ENCODE results near the gene COL4A3.

Gene COL4A3

DNA sequence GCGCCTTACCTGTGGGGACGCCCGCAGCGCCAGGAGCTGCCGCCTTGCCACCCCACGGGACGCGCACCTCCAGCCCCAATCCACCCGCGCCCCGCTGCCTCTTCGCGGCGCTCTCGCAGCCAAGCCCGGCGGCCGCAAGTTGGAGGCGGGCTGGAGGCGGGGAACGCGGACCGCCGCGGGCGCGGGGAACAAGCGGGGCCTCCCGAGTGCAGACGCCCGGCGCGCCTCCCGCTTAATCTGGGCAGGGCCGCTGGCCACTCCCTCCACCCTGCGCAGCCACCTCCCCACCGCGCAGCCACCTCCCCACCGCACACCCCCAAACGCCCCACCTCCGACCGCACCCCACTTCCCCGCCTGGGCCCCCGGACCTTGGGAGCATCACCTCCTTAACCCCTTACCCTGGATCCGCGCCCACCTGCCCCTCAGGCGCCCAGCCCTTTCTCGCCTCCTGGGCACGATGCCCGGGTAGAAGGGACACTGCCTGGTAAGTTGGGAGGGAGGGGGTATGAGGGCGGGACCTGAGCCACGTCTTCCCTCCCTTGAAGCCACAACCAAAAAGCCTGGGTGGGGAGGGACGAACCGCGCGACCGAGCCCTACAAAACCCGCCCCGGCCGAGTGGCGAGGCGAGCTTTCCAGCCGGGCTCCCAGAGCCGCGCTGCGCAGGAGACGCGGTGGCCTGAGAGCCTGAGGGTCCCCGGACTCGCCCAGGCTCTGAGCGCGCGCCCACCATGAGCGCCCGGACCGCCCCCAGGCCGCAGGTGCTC lies at the start of gene COL4A3, which contains the start of gene COL4A4:
Gene COL4A3 (plus strand): TSS at position 627 of the 765 bp plus-strand sequence. CDS start 103 bp downstream, at position 730.
Gene COL4A4 (minus strand): TSS at position 208 of the 765 bp plus-strand sequence. CDS start 16,722 bp downstream, outside the sequence.
- TF ChIP-seq, protein P1, sequence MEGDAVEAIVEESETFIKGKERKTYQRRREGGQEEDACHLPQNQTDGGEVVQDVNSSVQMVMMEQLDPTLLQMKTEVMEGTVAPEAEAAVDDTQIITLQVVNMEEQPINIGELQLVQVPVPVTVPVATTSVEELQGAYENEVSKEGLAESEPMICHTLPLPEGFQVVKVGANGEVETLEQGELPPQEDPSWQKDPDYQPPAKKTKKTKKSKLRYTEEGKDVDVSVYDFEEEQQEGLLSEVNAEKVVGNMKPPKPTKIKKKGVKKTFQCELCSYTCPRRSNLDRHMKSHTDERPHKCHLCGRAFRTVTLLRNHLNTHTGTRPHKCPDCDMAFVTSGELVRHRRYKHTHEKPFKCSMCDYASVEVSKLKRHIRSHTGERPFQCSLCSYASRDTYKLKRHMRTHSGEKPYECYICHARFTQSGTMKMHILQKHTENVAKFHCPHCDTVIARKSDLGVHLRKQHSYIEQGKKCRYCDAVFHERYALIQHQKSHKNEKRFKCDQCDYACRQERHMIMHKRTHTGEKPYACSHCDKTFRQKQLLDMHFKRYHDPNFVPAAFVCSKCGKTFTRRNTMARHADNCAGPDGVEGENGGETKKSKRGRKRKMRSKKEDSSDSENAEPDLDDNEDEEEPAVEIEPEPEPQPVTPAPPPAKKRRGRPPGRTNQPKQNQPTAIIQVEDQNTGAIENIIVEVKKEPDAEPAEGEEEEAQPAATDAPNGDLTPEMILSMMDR (conservative IDR thresholded peaks at IDR 0.05; ENCODE audit: low read length): no peak
- no peak for DNase-seq (ENCODE audit: low read depth)
- H3K4me3 ChIP-seq (ENCODE audit: low read length): peak within 1 kb of the TSS; percentile 29

DNA sequence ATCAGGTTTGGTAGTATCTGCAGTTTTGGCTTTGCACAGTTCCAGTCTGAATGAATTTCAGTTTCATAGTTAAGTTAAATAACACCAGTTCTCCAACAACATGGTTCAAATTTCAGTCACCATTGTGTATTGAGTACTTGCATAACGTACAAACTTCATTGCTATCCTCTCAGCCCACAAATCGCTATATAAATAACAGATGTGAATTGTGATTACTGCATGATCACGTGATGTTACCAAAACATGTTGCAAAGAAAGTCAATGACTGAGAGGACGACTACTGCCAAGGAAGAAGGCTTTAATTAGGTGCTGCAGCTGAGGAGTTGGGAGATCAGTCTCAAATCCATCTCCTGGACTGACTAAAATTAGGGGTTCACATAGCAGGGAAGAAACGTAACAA lies 48.7 kb upstream of the COL4A3 start:
- no peak overlapping the region for H3K4me3 ChIP-seq (ENCODE audit: low read length)
- TF ChIP-seq, protein P1 (conservative IDR thresholded peaks at IDR 0.05; ENCODE audit: low read length): no peak
- peak; percentile 74 for DNase-seq (ENCODE audit: low read depth)

DNA sequence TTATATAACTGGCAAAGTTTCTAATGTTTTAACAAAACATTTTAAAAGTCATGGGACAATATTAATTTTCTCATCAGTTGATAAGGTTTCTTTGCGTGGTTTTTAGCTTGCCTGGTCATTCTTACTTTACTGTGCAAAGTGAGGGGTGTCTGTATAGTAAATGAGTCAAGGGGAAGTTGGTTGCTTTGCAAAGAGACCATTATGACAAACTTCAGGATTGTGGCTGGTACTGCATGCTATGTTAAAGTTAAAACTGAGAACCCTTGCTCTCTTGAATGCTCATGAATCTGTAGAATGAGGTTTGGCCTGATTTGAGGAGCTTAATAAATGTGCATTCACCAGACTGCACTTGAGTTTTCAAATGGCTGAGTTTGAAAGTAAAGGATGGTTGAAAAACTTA lies 47.4 kb upstream of the COL4A3 start:
- no peak overlapping the region for H3K4me3 ChIP-seq (ENCODE audit: low read length)
- no peak for DNase-seq (ENCODE audit: low read depth)
- TF ChIP-seq, protein P1 (conservative IDR thresholded peaks at IDR 0.05; ENCODE audit: low read length): no peak

DNA sequence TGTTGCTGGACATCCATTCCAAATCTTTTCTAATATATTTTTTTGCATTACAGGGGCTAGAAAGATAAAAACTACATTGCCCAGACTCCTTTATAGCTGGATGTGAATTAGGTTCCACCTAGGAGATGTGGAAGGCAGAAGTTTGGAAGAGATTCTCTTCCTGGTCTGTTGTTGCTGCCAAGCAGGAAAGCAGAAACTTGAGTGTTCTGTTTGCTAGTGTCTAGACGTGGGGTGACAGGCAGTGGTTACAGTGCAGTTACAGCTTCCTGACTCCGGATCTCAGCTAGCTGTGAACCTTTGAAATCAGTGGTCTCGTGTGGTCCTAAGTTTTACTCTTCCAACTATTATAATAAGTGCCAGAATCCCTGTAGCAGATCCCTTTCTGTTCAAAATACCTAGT lies 46.6 kb upstream of the COL4A3 start:
- no peak overlapping the region for H3K4me3 ChIP-seq (ENCODE audit: low read length)
- no peak for DNase-seq (ENCODE audit: low read depth)
- TF ChIP-seq, protein P1 (conservative IDR thresholded peaks at IDR 0.05; ENCODE audit: low read length): no peak

DNA sequence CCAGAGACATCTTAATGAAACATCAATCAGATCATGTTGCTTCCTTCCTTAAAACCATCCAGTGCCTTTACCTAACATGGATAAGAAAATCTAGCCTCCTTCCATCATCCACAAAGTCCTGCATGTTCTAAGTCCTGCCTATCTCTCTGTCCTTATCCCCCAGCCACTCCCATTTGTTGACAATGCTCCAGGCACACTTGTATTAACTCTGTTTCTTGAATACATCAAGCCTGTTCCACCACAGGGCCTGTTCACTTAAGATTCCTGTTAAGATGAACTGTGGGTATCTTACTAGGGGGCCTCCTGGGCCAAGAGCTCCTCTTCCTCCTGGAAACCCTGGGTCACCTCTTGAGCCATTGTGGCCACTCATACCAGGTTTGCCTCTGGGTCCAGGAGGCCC lies 46.1 kb upstream of the COL4A3 start:
- TF ChIP-seq, protein P1 (conservative IDR thresholded peaks at IDR 0.05; ENCODE audit: low read length): no peak
- no peak for DNase-seq (ENCODE audit: low read depth)
- no peak overlapping the region for H3K4me3 ChIP-seq (ENCODE audit: low read length)

DNA sequence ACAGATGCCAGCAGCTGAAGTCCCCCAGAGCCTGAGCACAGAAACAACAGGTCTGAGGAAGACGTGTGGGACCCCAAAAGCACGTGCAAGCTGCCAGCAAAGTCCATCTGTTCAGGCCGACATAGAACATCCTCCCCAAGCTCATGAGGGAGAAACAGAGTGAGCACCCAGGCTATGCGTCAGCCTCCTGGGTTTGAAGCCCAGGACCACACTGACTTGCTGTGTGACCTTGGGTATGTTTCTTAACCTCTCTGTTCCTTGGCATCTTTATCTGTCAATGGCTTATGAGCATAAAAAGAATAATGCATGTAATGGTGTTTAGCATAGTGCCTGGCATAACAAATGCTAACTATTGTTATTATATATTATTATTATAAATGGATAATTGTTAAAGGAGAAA lies 40.7 kb upstream of the COL4A3 start:
- no peak for DNase-seq (ENCODE audit: low read depth)
- H3K4me3 ChIP-seq (ENCODE audit: low read length): no peak overlapping the region
- TF ChIP-seq, protein P1 (conservative IDR thresholded peaks at IDR 0.05; ENCODE audit: low read length): no peak

DNA sequence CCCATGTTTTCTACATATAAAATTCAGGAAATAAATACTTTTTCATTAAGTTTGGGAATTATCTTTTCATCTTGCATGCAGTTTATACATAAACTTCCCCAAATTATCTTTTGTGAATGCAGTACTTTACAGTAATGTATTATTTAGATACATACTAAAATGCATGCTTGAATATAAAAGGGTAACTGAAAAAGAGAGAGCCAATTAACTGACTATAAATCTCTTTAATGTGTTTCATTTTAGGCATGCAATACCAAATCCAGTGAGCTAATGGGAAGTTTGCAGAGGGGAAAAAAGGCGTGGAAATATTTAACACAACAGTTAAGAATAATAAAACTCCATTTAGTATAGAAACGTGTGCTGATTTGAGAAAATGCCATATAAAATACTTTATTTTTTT lies 39.6 kb upstream of the COL4A3 start:
- TF ChIP-seq, protein P1 (conservative IDR thresholded peaks at IDR 0.05; ENCODE audit: low read length): no peak
- H3K4me3 ChIP-seq (ENCODE audit: low read length): no peak overlapping the region
- no peak for DNase-seq (ENCODE audit: low read depth)

All from AG10803 (cell line).